Cardiac fibroblast (primary cell): ENCODE data around the gene EIF3L.

Experiments
- DNase-seq, 2 donors: peaks; one replicate each; pipeline versions ENCODE4 v3.0.0 to v3.0.0-alpha.2; 2010; ENCODE audit warnings: low read depth in 2 of 2
- H3K4me3 ChIP-seq, 2 donors: replicated peaks in 1 of 2; 1 replicate in 1 of 2; 2 replicates in 1 of 2; pipeline ENCODE4 v1.5.1; 2011; ENCODE audit warnings: low read depth in 2 of 2, low read length in 2 of 2, mild to moderate bottlenecking in 2 of 2, moderate library complexity in 1 of 2
- TF ChIP-seq, protein P1 (sequence below): IDR thresholded peaks from one replicate; pipeline ENCODE4 v1.5.1; 2011; ENCODE audit warnings: low read depth, mild to moderate bottlenecking, low read length, inconsistent platforms

The EIF3L gene

DNA sequence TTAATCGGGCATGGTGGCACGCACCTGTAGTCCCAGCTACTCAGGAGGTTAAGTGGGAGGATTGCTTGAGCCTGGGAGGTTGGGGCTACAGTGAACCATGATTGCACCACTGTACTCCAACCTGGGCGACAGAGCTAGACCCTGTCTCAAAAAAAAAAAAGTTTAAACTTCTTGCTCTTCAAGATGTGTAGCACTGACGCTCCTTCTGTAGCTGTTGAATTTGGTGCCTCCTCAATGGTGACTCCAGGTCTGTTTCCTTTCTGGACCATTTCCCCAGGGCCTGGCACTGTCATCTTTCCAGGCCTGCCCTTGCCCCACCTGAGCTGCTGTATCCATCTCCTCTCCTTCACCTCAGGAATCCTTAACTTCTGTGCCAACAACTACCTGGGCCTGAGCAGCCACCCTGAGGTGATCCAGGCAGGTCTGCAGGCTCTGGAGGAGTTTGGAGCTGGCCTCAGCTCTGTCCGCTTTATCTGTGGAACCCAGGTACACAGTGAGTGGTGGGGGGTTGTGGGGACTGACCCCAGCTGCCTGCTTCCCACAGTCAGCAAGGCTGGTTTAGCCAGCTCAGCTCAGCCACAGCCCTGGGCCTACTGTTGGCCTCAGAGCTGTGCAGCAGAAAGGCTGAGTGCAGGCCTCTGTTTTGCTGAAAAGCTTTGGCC, 39.4 kb upstream of the EIF3L start:
- DNase-seq, result no peak
- TF ChIP-seq, protein P1, sequence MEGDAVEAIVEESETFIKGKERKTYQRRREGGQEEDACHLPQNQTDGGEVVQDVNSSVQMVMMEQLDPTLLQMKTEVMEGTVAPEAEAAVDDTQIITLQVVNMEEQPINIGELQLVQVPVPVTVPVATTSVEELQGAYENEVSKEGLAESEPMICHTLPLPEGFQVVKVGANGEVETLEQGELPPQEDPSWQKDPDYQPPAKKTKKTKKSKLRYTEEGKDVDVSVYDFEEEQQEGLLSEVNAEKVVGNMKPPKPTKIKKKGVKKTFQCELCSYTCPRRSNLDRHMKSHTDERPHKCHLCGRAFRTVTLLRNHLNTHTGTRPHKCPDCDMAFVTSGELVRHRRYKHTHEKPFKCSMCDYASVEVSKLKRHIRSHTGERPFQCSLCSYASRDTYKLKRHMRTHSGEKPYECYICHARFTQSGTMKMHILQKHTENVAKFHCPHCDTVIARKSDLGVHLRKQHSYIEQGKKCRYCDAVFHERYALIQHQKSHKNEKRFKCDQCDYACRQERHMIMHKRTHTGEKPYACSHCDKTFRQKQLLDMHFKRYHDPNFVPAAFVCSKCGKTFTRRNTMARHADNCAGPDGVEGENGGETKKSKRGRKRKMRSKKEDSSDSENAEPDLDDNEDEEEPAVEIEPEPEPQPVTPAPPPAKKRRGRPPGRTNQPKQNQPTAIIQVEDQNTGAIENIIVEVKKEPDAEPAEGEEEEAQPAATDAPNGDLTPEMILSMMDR, result no peak
- no peak overlapping the region for H3K4me3 ChIP-seq

DNA sequence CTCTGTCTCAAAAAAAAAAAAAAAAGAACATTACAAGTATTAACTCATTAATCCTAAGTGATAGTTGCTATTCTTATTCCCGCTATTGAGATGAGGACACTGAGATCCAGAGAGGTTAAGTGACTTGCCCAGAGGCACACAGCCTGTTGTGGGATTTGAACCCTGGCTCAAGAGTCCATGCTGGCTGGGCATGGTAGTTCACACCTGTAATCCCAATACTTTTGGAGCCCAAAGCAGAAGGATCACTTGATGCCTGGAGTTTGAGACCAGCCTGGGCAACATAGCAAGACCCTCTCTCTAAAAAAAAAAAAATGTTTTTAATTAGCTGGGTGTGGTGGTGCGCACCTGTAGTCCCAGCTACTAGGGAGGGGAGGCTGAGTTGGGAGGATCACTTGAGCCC, 37.4 kb upstream of the EIF3L start:
- TF ChIP-seq, protein P1, result no peak
- DNase-seq, result no peak
- no peak overlapping the region for H3K4me3 ChIP-seq

DNA sequence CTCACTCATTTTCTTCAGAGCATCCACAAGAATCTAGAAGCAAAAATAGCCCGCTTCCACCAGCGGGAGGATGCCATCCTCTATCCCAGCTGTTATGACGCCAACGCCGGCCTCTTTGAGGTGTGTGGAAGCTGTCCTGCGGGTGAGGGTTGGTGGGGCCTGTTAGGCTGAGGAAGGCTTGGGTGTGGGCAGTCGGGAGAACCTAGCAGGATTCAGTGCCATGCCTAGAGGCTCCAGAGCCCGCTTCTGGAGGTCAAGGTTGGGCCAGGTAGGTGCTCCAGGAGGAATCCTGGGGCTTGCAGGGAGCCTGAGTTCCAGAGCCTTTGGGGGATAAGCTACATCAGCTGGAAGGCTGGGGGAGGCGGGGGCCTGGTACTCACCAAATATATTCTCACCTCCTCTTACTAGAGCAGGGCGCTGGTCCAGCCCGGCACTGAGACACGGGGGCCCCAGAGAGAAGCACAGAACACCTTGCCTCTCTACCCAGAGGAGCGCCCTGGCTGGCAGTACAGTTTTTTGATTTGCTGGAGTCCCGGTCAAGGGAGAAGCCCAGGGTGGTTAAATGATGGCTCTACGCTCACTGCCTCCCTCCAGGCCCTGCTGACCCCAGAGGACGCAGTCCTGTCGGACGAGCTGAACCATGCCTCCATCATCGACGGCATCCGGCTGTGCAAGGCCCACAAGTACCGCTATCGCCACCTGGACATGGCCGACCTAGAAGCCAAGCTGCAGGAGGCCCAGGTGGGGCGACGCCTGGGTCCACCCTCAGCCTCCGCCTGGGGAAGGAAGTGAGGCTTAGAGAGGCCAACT, 36.1 kb upstream of the EIF3L start:
- H3K4me3 ChIP-seq, result no peak overlapping the region
- no peak for DNase-seq
- TF ChIP-seq, protein P1, result no peak

DNA sequence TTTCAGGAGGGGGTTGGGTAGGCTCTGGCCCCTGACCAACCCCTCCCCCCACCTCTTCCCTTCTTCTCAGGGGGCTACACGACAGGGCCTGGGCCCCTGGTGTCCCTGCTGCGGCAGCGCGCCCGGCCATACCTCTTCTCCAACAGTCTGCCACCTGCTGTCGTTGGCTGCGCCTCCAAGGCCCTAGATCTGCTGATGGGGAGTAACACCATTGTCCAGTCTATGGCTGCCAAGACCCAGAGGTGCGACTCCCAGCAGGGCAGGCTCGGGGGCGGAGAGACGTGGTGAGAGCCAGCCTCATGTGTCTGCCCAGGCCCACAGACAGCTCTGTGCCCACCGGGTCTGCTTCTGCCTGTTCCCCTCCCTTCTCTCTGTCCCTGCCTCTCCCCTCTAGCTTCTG, 33.6 kb upstream of the EIF3L start:
- TF ChIP-seq, protein P1, result no peak
- no peak overlapping the region for H3K4me3 ChIP-seq
- no peak for DNase-seq

DNA sequence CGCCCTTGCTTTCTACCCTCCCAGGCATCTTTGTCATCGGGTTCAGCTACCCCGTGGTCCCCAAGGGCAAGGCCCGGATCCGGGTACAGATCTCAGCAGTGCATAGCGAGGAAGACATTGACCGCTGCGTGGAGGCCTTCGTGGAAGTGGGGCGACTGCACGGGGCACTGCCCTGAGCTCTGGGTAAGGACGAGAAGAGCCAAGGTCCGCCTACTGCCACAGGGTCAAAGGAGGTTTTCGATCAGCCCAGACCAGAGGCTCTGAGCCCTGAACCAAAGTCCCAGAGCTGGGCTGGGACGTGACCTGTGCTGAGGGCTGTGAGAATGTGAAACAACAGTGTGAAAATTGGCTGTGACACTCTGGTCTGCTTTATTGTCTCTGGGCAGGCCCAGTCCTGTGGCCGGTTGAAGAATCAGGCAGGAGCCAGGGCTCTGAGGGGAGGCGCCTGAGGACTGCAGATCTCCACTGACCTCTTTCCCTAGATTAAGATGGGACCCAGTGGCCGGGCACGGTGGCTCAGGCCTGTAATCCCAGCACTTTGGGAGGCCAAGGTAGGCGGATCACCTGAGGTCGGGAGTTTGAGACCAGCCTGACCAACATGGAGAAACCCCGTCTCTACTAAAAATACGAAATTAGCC, 32.6 kb upstream of the EIF3L start:
- no peak for DNase-seq
- TF ChIP-seq, protein P1, result no peak
- H3K4me3 ChIP-seq, result no peak overlapping the region

DNA sequence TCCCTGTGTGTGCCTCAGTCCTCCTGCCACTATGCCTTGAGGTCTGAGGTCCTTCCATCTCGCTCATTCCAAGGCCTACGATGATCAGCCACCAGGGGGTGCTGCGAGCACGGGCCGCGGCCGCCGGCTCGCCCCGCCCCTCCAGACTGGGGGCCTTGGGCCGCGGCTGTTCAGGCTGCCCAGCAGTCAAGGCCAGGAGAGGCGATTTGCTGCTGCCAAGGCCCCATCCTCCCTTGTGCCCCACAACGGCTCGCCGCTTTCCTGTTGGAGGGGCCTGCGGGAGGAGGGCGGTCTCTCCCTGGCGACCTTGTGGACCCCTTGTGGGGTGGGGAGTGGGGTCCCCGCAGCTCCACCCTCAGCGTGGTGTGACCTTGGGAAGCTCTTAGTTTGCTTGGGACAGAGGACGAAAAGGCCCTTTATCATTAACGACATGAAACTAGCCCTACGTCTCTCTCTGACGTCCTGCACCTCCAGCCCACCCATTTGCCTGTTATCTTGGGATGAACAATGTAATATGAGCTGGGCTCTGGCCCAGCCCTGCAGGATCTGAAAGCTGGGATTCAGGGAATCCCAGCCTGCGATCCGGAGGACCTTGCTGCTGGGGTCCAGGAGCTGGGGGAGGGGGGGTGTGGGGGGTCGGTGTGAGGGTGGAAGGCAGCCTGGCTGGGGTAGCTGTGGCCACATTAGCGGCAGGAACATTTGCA, 31.4 kb upstream of the EIF3L start:
- H3K4me3 ChIP-seq, result peak overlapping the region; percentile 8 to 24
- DNase-seq, result peak; percentile 79 to 87

More for the DNA sequence above, 31.4 kb upstream of the EIF3L start:
- TF ChIP-seq, protein P1, result peak; percentile 65
